ENCODE results near the gene LIPE.

Gene LIPE

GRCh38 chr19:42407085-42407815, 19.9 kb downstream of the LIPE start:
- no peak for ATAC-seq (ENCODE audit: insufficient read depth, low read depth)
- no peak overlapping the region for H3K4me3 ChIP-seq (ENCODE audit: low read depth in 1 of 2, low read length in 2 of 2)
- no peak overlapping the region for H3K27ac ChIP-seq (ENCODE audit: low read length)
- H3K79me2 ChIP-seq (ENCODE audit: insufficient read depth, low read length): no peaks in the 10 kb centered on the region
- no peaks in the 10 kb centered on the region for H3K27me3 ChIP-seq (ENCODE audit: insufficient read depth, low read length, poor library complexity)
- no peak overlapping the region for H3K4me2 ChIP-seq (ENCODE audit: insufficient read depth, low read length)
- DNase-seq: no peak
- H3K4me1 ChIP-seq (ENCODE audit: insufficient read depth, low read length): no peaks in the 10 kb centered on the region
- no peak overlapping the region for H2AFZ ChIP-seq (ENCODE audit: low read depth, low read length)
- no peak for TF ChIP-seq CTCF (IDR thresholded peaks at IDR 0.05; ENCODE audit: borderline replicate concordance, extremely low read depth, low read length, poor library complexity, severe bottlenecking)
- TF ChIP-seq EZH2 (IDR thresholded peaks at IDR 0.05; ENCODE audit: borderline replicate concordance, low read depth, low read length, severe bottlenecking): no peak
- no peaks in the 10 kb centered on the region for H3K9me3 ChIP-seq (ENCODE audit: insufficient read depth, low read length, severe bottlenecking)
- H3K9ac ChIP-seq (ENCODE audit: low read depth, low read length): no peak overlapping the region
- H4K20me1 ChIP-seq (ENCODE audit: insufficient read depth, low read length): peaks cover 49% of the 10 kb centered on the region
- H3K36me3 ChIP-seq (ENCODE audit: insufficient read depth, low read length): peaks cover 32% of the 10 kb centered on the region

GRCh38 chr19:42406111-42406510, 21.1 kb downstream of the LIPE start:
- no peak for TF ChIP-seq EZH2 (IDR thresholded peaks at IDR 0.05; ENCODE audit: borderline replicate concordance, low read depth, low read length, severe bottlenecking)
- no peak for TF ChIP-seq CTCF (IDR thresholded peaks at IDR 0.05; ENCODE audit: borderline replicate concordance, extremely low read depth, low read length, poor library complexity, severe bottlenecking)
- no peaks in the 10 kb centered on the region for H3K27me3 ChIP-seq (ENCODE audit: insufficient read depth, low read length, poor library complexity)
- H2AFZ ChIP-seq (ENCODE audit: low read depth, low read length): no peak overlapping the region
- H3K4me3 ChIP-seq (ENCODE audit: low read depth in 1 of 2, low read length in 2 of 2): no peak overlapping the region
- H4K20me1 ChIP-seq (ENCODE audit: insufficient read depth, low read length): peaks cover 47% of the 10 kb centered on the region
- H3K4me2 ChIP-seq (ENCODE audit: insufficient read depth, low read length): no peak overlapping the region
- H3K9me3 ChIP-seq (ENCODE audit: insufficient read depth, low read length, severe bottlenecking): no peaks in the 10 kb centered on the region
- H3K27ac ChIP-seq (ENCODE audit: low read length): no peak overlapping the region
- ATAC-seq (ENCODE audit: insufficient read depth, low read depth) (no peak), DNase-seq (no peak)
- H3K9ac ChIP-seq (ENCODE audit: low read depth, low read length): no peak overlapping the region
- peaks cover 7% of the 10 kb centered on the region for H3K4me1 ChIP-seq (ENCODE audit: insufficient read depth, low read length)
- peaks cover 32% of the 10 kb centered on the region for H3K36me3 ChIP-seq (ENCODE audit: insufficient read depth, low read length)
- no peaks in the 10 kb centered on the region for H3K79me2 ChIP-seq (ENCODE audit: insufficient read depth, low read length)

- H4K20me1 ChIP-seq (ENCODE audit: insufficient read depth, low read length): peaks cover 36% of the 10 kb centered on the region
- H3K4me2 ChIP-seq (ENCODE audit: insufficient read depth, low read length): no peak overlapping the region
- no peak overlapping the region for H3K9ac ChIP-seq (ENCODE audit: low read depth, low read length)
- H3K4me1 ChIP-seq (ENCODE audit: insufficient read depth, low read length): peaks cover 11% of the 10 kb centered on the region
- no peak overlapping the region for H3K4me3 ChIP-seq (ENCODE audit: low read depth in 1 of 2, low read length in 2 of 2)
- no peaks in the 10 kb centered on the region for H3K27me3 ChIP-seq (ENCODE audit: insufficient read depth, low read length, poor library complexity)
- no peaks in the 10 kb centered on the region for H3K9me3 ChIP-seq (ENCODE audit: insufficient read depth, low read length, severe bottlenecking)
- DNase-seq (no peak), ATAC-seq (ENCODE audit: insufficient read depth, low read depth) (no peak)
- H2AFZ ChIP-seq (ENCODE audit: low read depth, low read length): no peak overlapping the region
- no peaks in the 10 kb centered on the region for H3K79me2 ChIP-seq (ENCODE audit: insufficient read depth, low read length)
- peaks cover 25% of the 10 kb centered on the region for H3K36me3 ChIP-seq (ENCODE audit: insufficient read depth, low read length)
- TF ChIP-seq EZH2 (IDR thresholded peaks at IDR 0.05; ENCODE audit: borderline replicate concordance, low read depth, low read length, severe bottlenecking) (no peak), CTCF (IDR thresholded peaks at IDR 0.05; ENCODE audit: borderline replicate concordance, extremely low read depth, low read length, poor library complexity, severe bottlenecking) (no peak)
- H3K27ac ChIP-seq (ENCODE audit: low read length): no peak overlapping the region
These were observed 23.6 kb downstream of the LIPE start for GRCh38 chr19:42403586-42403985.

Measured in DND-41 (cell line).